GM19023 (cell line): ENCODE results near the gene NUP58.

Experiments
- ATAC-seq: cut with Tn5 transposase; IDR thresholded peaks from one replicate; pipeline ENCODE4 v1.9.1; 2021; ENCODE audit warnings: mild to moderate bottlenecking, moderate library complexity; ENCODE audit not compliant: unreplicated experiment

The NUP58 gene

GRCh38 chr13:25375727-25376358 lies 74.4 kb downstream of the NUP58 start:
- no peak for ATAC-seq

- no peak for ATAC-seq
These were observed 76.0 kb downstream of the NUP58 start for GRCh38 chr13:25377244-25377962.

- no peak for ATAC-seq
These were observed 77.1 kb downstream of the NUP58 start for GRCh38 chr13:25378528-25378927.

GRCh38 chr13:25379011-25379410 lies 77.6 kb downstream of the NUP58 start:
- no peak for ATAC-seq

GRCh38 chr13:25380082-25380481 lies 78.7 kb downstream of the NUP58 start:
- no peak for ATAC-seq

GRCh38 chr13:25380741-25381324 lies 79.4 kb downstream of the NUP58 start:
- no peak for ATAC-seq

GRCh38 chr13:25384758-25385410 lies 83.5 kb downstream of the NUP58 start:
- no peak for ATAC-seq

- no peak for ATAC-seq
These were observed 90.5 kb downstream of the NUP58 start for GRCh38 chr13:25391932-25392331.
